GM12878 (cell line): ENCODE results near the gene FMOD. TPM values are rescaled to one million over a fixed set of nuclear protein-coding genes. Genes with fewer than 3 reads are reported as not detected.

Experiments used
- BMI1 ChIP-seq: fragments of 450-650 bp; IDR thresholded peaks from 2 replicates; pipeline ENCODE4 v1.6.1; 2016; ENCODE audit warnings: mild to moderate bottlenecking, moderate library complexity, borderline replicate concordance
- CBX3 ChIP-seq: fragments of 200-600 bp; sonication (generic); IDR thresholded peaks from 2 replicates; pipeline ENCODE4 v1.6.1; 2016; ENCODE audit warnings: low read depth, borderline replicate concordance
- E2F4 ChIP-seq: IDR thresholded peaks from 2 replicates; pipeline ENCODE4 v1.6.1; 2012; ENCODE audit warnings: low read depth, low read length, improper control_type of control experiment
- EZH2 ChIP-seq: IDR thresholded peaks from 2 replicates; pipeline ENCODE4 v1.6.1; 2012; ENCODE audit warnings: low read depth, mild to moderate bottlenecking, control low read depth, inconsistent platforms, low read length, borderline replicate concordance; ENCODE audit not compliant: control insufficient read depth
- FOXK2 ChIP-seq: fragments of 450-650 bp; IDR thresholded peaks from 2 replicates; pipeline ENCODE4 v1.6.1; 2017; ENCODE audit warnings: mild to moderate bottlenecking, moderate library complexity
- GABPA ChIP-seq: IDR thresholded peaks from 2 replicates; pipeline ENCODE4 v1.6.1; 2014; ENCODE audit warnings: antibody characterized with exemption, low read depth, mild to moderate bottlenecking, inconsistent platforms
- IRF5 ChIP-seq: fragments of 450-650 bp; IDR thresholded peaks from 2 replicates; pipeline ENCODE4 v1.6.1; 2017; ENCODE audit warnings: borderline replicate concordance
- LARP7 ChIP-seq: fragments of 450-650 bp; IDR thresholded peaks from 2 replicates; pipeline ENCODE4 v1.6.1; 2017; ENCODE audit warnings: mild to moderate bottlenecking
- NFXL1 ChIP-seq: fragments of 450-650 bp; IDR thresholded peaks from 2 replicates; pipeline ENCODE4 v1.6.1; 2017; ENCODE audit warnings: antibody characterized with exemption, mild to moderate bottlenecking, borderline replicate concordance
- PAX5 ChIP-seq: IDR thresholded peaks from 2 replicates; pipeline ENCODE4 v1.6.1; 2011; ENCODE audit warnings: low read depth, low read length, borderline replicate concordance
- RB1 ChIP-seq: fragments of 450-650 bp; formaldehyde crosslinking; IDR thresholded peaks from 2 replicates; pipeline ENCODE4 v1.6.1; 2017; ENCODE audit warnings: mild to moderate bottlenecking, borderline replicate concordance
- SIN3A ChIP-seq: IDR thresholded peaks from 2 replicates; pipeline ENCODE4 v1.6.1; 2012; ENCODE audit warnings: low read depth, low read length, improper control_type of control experiment
- SMAD5 ChIP-seq: IDR thresholded peaks from 2 replicates; pipeline ENCODE4 v1.6.1; 2016; ENCODE audit warnings: antibody characterized with exemption, low read depth
- SP1 ChIP-seq: IDR thresholded peaks from one replicate; pipeline ENCODE4 v1.6.1; 2011; ENCODE audit warnings: low read depth, low read length
- SPI1 ChIP-seq: IDR thresholded peaks from 2 replicates; pipeline ENCODE4 v1.6.1; 2011; ENCODE audit warnings: low read depth, mild to moderate bottlenecking, low read length, moderate library complexity, borderline replicate concordance; ENCODE audit not compliant: insufficient read depth
- STAT3 ChIP-seq: IDR thresholded peaks from 2 replicates; pipeline ENCODE4 v1.6.1; 2011; ENCODE audit warnings: low read depth, low read length, improper control_type of control experiment
- TAF1 ChIP-seq: IDR thresholded peaks from 2 replicates; pipeline ENCODE4 v1.6.1; 2011; ENCODE audit warnings: mild to moderate bottlenecking, low read depth, low read length, borderline replicate concordance
- TCF3 ChIP-seq: IDR thresholded peaks from 2 replicates; pipeline ENCODE4 v1.6.1; 2012; ENCODE audit warnings: low read depth, mild to moderate bottlenecking, low read length, borderline replicate concordance; ENCODE audit not compliant: insufficient read depth
- ZBTB4 ChIP-seq: fragments of 450-650 bp; formaldehyde crosslinking; IDR thresholded peaks from 2 replicates; pipeline ENCODE4 v1.4.0; 2022; ENCODE audit warnings: mild to moderate bottlenecking, moderate library complexity
- ZBTB40 ChIP-seq: fragments of 450-650 bp; IDR thresholded peaks from 2 replicates; pipeline ENCODE4 v1.6.1; 2016; ENCODE audit warnings: mild to moderate bottlenecking, moderate library complexity, borderline replicate concordance
- polyA plus RNA-seq, 11 experiments: library from polyadenylated mRNA; depleted of rRNA in 4 of 11; unstranded in 6 of 11; stranded (reverse) in 5 of 11; fragments of >200 nt; fragmentation: Nextera tagmentation in 4 of 11; fragmentation: Illumina TruSeq in 1 of 11; extraction: Ambion mirVana in 4 of 11; extraction: Trizol in 1 of 11; gene quantifications; 1 replicate in 1 of 11; 2 replicates in 10 of 11; pipeline versions ENCODE4 v1.2.1 to v1.2.3, GENCODE V29; 2011 to 2016; ENCODE audit warnings: inconsistent platforms in 2 of 11, missing spikeins in 2 of 11, low read depth in 1 of 11
- total RNA-seq, 4 experiments: library from RNA; depleted of rRNA in 3 of 4; stranded (reverse); fragments of >200 nt in 3 of 4; fragmentation: Illumina TruSeq in 1 of 4; extraction: Trizol in 1 of 4; gene quantifications; 2 replicates each; pipeline versions ENCODE4 v1.2.1 to v1.2.3, GENCODE V29; 2013 to 2021

The FMOD gene
- total and polyA plus RNA-seq, 10 of the 15 experiments (the other 5 are each of a cell fraction or from before 2014, with no cell fraction given) = 0.03 to 0.26 (median 0.11) TPM; not detected in 7

- TF ChIP-seq ZBTB40 (no peak), RB1 (peak; percentile 77; the same call in 1 of the 2 replicates), TCF3 (peak; percentile 90), CBX3 (no peak), E2F4 (peak; percentile 37; the same call in 1 of the 2 replicates), PAX5 (peak; percentile 43; the same call in 1 of the 2 replicates), LARP7 (peak; percentile 91), SPI1 (peak; percentile 43; the same call in 1 of the 2 replicates), SIN3A (no peak), BMI1 (no peak), IRF5 (no peak), ZBTB4 (CRISPR knock-in tag) (no peak), NFXL1 (no peak), STAT3 (no peak), FOXK2 (no peak), SP1 (peak; percentile 22), EZH2 (no peak), TAF1 (peak; percentile 89), SMAD5 (peak; percentile 99), GABPA (no peak)
Observed at GRCh38 chr1:203304919-203305808, 45.8 kb downstream of the FMOD start, which contains the start of gene BTG2 (continued).
